ENCODE data around the gene ITGAV. TPM values are rescaled to one million over a fixed set of nuclear protein-coding genes. Genes with fewer than 3 reads are reported as not detected.

The ITGAV gene
- total RNA-seq, 2 experiments from 2014 or later: 4.7 to 7.5 TPM

- ATAC-seq (no peak), DNase-seq (no peak)
- H3K27ac Mint-ChIP-seq: no peak overlapping the region
- no peaks in the 10 kb centered on the region for H3K27me3 Mint-ChIP-seq
- no peaks in the 10 kb centered on the region for H3K36me3 Mint-ChIP-seq (ENCODE audit: low read depth)
- H3K4me1 Mint-ChIP-seq (ENCODE audit: low read depth): peaks cover 3% of the 10 kb centered on the region
- no peak for TF ChIP-seq CTCF (IDR thresholded peaks at IDR 0.05)
- ChIA-PET CTCF (interaction anchor here (1.2 kb wide), 1 partner anchor 9 kb away, joined by 3 read pairs; no protein-coding TSS in a partner anchor), POLR2A (interaction anchor here (0.6 kb wide), 1 partner anchor 60 kb away, joined by 3 read pairs; no protein-coding TSS in a partner anchor)
- no peaks in the 10 kb centered on the region for H3K9me3 Mint-ChIP-seq
- no peak overlapping the region for H3K4me3 Mint-ChIP-seq
- intact Hi-C loops (cut with micrococcal nuclease): no loop called here
Measured at GRCh38 chr2:186614373-186614772, 24.5 kb downstream of the ITGAV start.

- DNase-seq (no peak), ATAC-seq (no peak)
- Mint-ChIP-seq H3K36me3 (ENCODE audit: low read depth) (no peaks in the 10 kb centered on the region), H3K4me1 (ENCODE audit: low read depth) (no peaks in the 10 kb centered on the region), H3K27me3 (no peaks in the 10 kb centered on the region), H3K4me3 (no peak overlapping the region), H3K9me3 (no peaks in the 10 kb centered on the region), H3K27ac (no peak overlapping the region)
- no peak for TF ChIP-seq CTCF (IDR thresholded peaks at IDR 0.05)
- intact Hi-C loops (cut with micrococcal nuclease): no loop called here
- ChIA-PET CTCF (no interaction called here), POLR2A (no interaction called here)
Measured at GRCh38 chr2:186617148-186617547, 27.3 kb downstream of the ITGAV start.

- no peak overlapping the region for H3K4me3 Mint-ChIP-seq
- ATAC-seq: no peak
- H3K4me1 Mint-ChIP-seq (ENCODE audit: low read depth): no peaks in the 10 kb centered on the region
- intact Hi-C loops (cut with micrococcal nuclease): no loop called here
- CTCF ChIA-PET: no interaction called here
- POLR2A ChIA-PET: no interaction called here
- H3K27ac Mint-ChIP-seq: no peak overlapping the region
- no peaks in the 10 kb centered on the region for H3K9me3 Mint-ChIP-seq
- no peak for TF ChIP-seq CTCF (IDR thresholded peaks at IDR 0.05)
- peaks cover 2% of the 10 kb centered on the region for H3K36me3 Mint-ChIP-seq (ENCODE audit: low read depth)
- no peaks in the 10 kb centered on the region for H3K27me3 Mint-ChIP-seq
- no peak for DNase-seq
Measured at GRCh38 chr2:186617771-186618170, 27.9 kb downstream of the ITGAV start.

- ChIA-PET POLR2A (no interaction called here), CTCF (no interaction called here)
- Mint-ChIP-seq H3K27ac (no peak overlapping the region), H3K4me1 (ENCODE audit: low read depth) (no peaks in the 10 kb centered on the region), H3K27me3 (no peaks in the 10 kb centered on the region), H3K9me3 (no peaks in the 10 kb centered on the region), H3K4me3 (no peak overlapping the region), H3K36me3 (ENCODE audit: low read depth) (peaks cover 6% of the 10 kb centered on the region)
- TF ChIP-seq CTCF (IDR thresholded peaks at IDR 0.05): no peak
- intact Hi-C loops (cut with micrococcal nuclease): no loop called here
- ATAC-seq (no peak), DNase-seq (no peak)
Measured at GRCh38 chr2:186618696-186619095, 28.8 kb downstream of the ITGAV start.

GRCh38 chr2:186623084-186623483 lies 33.2 kb downstream of the ITGAV start:
- no peak for TF ChIP-seq CTCF (IDR thresholded peaks at IDR 0.05)
- ATAC-seq: no peak
- DNase-seq: no peak
- CTCF ChIA-PET: no interaction called here
- Mint-ChIP-seq H3K36me3 (ENCODE audit: low read depth) (peaks cover 8% of the 10 kb centered on the region), H3K27ac (no peak overlapping the region), H3K4me3 (no peak overlapping the region), H3K9me3 (no peaks in the 10 kb centered on the region), H3K27me3 (no peaks in the 10 kb centered on the region), H3K4me1 (ENCODE audit: low read depth) (no peaks in the 10 kb centered on the region)
- intact Hi-C loops (cut with micrococcal nuclease): no loop called here
- POLR2A ChIA-PET: no interaction called here
